Measurements from ENCODE around the gene KRT33B.

GRCh38 chr17:41415833-41416335 is 46.3 kb upstream of the KRT33B start:
- TF ChIP-seq CTCF (IDR thresholded peaks at IDR 0.05) (no peak), POLR2AphosphoS5 (IDR thresholded peaks at IDR 0.05; ENCODE audit: low read depth, low read length) (no peak), SIN3A (IDR thresholded peaks at IDR 0.05; ENCODE audit: borderline replicate concordance, insufficient read depth, low read depth, low read length) (no peak), TCF7L2 (IDR thresholded peaks at IDR 0.05; ENCODE audit: low read depth, low read length) (no peak), REST (IDR thresholded peaks at IDR 0.05; ENCODE audit: insufficient read depth in 1 of 2, low read depth in 2 of 2, low read length in 1 of 2) (no peak)

Data from Panc1 (cell line).